ENCODE data around the gene TERF2IP. TPM values are rescaled to one million over a fixed set of nuclear protein-coding genes. Genes with fewer than 3 reads are reported as not detected.

The TERF2IP gene
- polyA plus RNA-seq, 1 donor (not counting 4 experiments of a cell fraction or from before 2014, with no cell fraction given), result 24.4 TPM

DNA sequence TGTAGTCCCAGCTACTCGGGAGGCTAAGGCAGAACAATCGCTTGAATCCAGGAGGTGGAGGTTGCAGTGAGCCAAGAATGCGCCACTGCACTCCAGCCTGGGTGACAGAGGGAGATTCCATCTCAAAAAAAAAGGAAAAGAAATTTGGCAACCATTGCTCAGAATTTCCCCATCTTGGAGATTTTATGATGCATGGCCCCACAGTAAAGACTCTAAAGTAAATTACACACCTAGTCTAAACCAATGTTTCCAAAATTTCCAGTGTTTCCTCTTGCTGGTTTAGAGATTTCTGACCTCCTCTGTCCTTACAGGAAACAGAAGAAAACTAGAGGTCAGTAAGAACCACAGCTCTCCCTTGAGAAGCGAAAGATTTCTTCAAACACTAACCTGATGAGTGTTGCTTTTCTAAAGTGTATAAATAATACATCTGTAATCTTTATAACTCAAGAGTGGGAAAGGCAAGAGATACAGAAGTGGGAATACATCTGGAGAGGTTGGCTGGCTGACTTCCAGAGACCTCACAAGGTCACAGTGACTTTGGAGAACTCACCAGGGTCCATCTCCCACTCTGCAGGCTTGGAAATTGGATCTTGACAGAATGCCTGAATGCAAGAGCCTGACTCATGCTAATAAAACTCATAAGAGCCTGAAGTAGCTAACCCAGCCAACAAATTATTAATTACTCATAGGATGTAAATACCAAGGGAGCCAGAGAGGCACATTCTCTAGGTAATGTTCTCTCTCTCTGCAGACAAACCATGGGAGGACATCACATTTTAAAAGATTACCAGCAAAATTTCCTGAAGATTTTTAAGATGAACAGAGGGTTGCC, 33.3 kb upstream of the TERF2IP start:
- H3K9ac ChIP-seq (ENCODE audit: control insufficient read depth, extremely low read depth, insufficient read depth, low read length), result no peak overlapping the region
- H3K4me1 ChIP-seq (ENCODE audit: control insufficient read depth, extremely low read depth, insufficient read depth, low read length), result peaks cover 9% of the 10 kb centered on the region
- H3K4me2 ChIP-seq (ENCODE audit: control insufficient read depth, extremely low read depth, insufficient read depth, low read depth, low read length), result no peak overlapping the region
- no peaks in the 10 kb centered on the region for H3K27me3 ChIP-seq (ENCODE audit: control insufficient read depth, extremely low read depth, insufficient read depth, low read length)
- dilution Hi-C loops (cut with MboI; ENCODE audit: extremely low pct_ligation_motif_present, low sequenced_read_pairs), result no loop called here
- no peak overlapping the region for H3K4me3 ChIP-seq (ENCODE audit: control insufficient read depth in 2 of 3, extremely low read depth in 1 of 3, insufficient read depth in 2 of 3, low read depth in 1 of 3, low read length in 3 of 3)
- no peak overlapping the region for H2AFZ ChIP-seq (ENCODE audit: control insufficient read depth, low read length)
- no peaks in the 10 kb centered on the region for H3K79me2 ChIP-seq (ENCODE audit: control insufficient read depth, insufficient read depth, low read length)
- no peaks in the 10 kb centered on the region for H3K9me3 ChIP-seq (ENCODE audit: control insufficient read depth, low read depth, low read length)
- TF ChIP-seq EZH2 (IDR thresholded peaks at IDR 0.05; ENCODE audit: low read length), result no peak
- TF ChIP-seq, protein P1, sequence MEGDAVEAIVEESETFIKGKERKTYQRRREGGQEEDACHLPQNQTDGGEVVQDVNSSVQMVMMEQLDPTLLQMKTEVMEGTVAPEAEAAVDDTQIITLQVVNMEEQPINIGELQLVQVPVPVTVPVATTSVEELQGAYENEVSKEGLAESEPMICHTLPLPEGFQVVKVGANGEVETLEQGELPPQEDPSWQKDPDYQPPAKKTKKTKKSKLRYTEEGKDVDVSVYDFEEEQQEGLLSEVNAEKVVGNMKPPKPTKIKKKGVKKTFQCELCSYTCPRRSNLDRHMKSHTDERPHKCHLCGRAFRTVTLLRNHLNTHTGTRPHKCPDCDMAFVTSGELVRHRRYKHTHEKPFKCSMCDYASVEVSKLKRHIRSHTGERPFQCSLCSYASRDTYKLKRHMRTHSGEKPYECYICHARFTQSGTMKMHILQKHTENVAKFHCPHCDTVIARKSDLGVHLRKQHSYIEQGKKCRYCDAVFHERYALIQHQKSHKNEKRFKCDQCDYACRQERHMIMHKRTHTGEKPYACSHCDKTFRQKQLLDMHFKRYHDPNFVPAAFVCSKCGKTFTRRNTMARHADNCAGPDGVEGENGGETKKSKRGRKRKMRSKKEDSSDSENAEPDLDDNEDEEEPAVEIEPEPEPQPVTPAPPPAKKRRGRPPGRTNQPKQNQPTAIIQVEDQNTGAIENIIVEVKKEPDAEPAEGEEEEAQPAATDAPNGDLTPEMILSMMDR (optimal IDR thresholded peaks at IDR 0.05 in 1 of 3, IDR thresholded peaks at IDR 0.05 in 1 of 3, conservative IDR thresholded peaks at IDR 0.05 in 1 of 3; ENCODE audit: extremely low read depth in 1 of 3, insufficient read depth in 2 of 3, low read length in 3 of 3), result no peak
- H3K9me1 ChIP-seq (ENCODE audit: control insufficient read depth, extremely low read depth, insufficient read depth, low read length), result no peaks in the 10 kb centered on the region
- FAIRE-seq (no peak), DNase-seq (ENCODE audit: low read depth, low spot score) (peak; percentile 11)
- H4K20me1 ChIP-seq (ENCODE audit: control insufficient read depth, extremely low read depth, insufficient read depth, low read length), result no peaks in the 10 kb centered on the region
- peaks cover 13 to 40% of the 10 kb centered on the region in 2 experiments for H3K36me3 ChIP-seq (ENCODE audit: control insufficient read depth in 2 of 2, extremely low read depth in 1 of 2, insufficient read depth in 2 of 2, low read length in 2 of 2)
- no peak overlapping the region for H3K27ac ChIP-seq (ENCODE audit: control insufficient read depth, insufficient read depth, low read length)

DNA sequence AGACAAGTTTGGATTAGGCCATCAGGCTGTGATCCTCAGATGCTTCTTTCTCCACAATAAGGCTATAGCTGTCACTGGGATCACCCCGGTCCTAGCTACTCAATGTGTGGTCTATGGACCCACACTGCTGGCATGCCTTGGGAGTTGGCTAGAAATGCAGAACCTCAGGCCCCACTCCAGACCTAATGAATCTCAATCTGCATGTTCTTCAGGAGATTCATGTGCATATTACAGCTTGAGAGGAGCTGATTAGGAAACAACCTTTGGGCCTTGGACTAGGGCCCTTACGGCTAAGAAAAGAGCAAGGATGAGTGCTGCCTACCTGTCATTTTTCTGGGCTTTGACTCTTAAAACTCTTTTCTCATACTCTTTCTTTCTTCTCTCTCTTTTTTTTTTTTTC, 32.0 kb upstream of the TERF2IP start:
- no peaks in the 10 kb centered on the region for H3K27me3 ChIP-seq (ENCODE audit: control insufficient read depth, extremely low read depth, insufficient read depth, low read length)
- FAIRE-seq (no peak), DNase-seq (ENCODE audit: low read depth, low spot score) (no peak)
- H3K4me2 ChIP-seq (ENCODE audit: control insufficient read depth, extremely low read depth, insufficient read depth, low read depth, low read length), result no peak overlapping the region
- H3K27ac ChIP-seq (ENCODE audit: control insufficient read depth, insufficient read depth, low read length), result no peak overlapping the region
- peaks cover 3% of the 10 kb centered on the region for H3K79me2 ChIP-seq (ENCODE audit: control insufficient read depth, insufficient read depth, low read length)
- no peaks in the 10 kb centered on the region for H4K20me1 ChIP-seq (ENCODE audit: control insufficient read depth, extremely low read depth, insufficient read depth, low read length)
- H3K4me1 ChIP-seq (ENCODE audit: control insufficient read depth, extremely low read depth, insufficient read depth, low read length), result peaks cover 9% of the 10 kb centered on the region
- H3K9ac ChIP-seq (ENCODE audit: control insufficient read depth, extremely low read depth, insufficient read depth, low read length), result no peak overlapping the region
- TF ChIP-seq EZH2 (IDR thresholded peaks at IDR 0.05; ENCODE audit: low read length), result no peak
- TF ChIP-seq, protein P1 (optimal IDR thresholded peaks at IDR 0.05 in 1 of 3, IDR thresholded peaks at IDR 0.05 in 1 of 3, conservative IDR thresholded peaks at IDR 0.05 in 1 of 3; ENCODE audit: extremely low read depth in 1 of 3, insufficient read depth in 2 of 3, low read length in 3 of 3), result no peak
- dilution Hi-C loops (cut with MboI; ENCODE audit: extremely low pct_ligation_motif_present, low sequenced_read_pairs), result no loop called here
- H3K36me3 ChIP-seq (ENCODE audit: control insufficient read depth in 2 of 2, extremely low read depth in 1 of 2, insufficient read depth in 2 of 2, low read length in 2 of 2), result peaks cover 23 to 49% of the 10 kb centered on the region in 2 experiments
- no peak overlapping the region for H2AFZ ChIP-seq (ENCODE audit: control insufficient read depth, low read length)
- H3K4me3 ChIP-seq (ENCODE audit: control insufficient read depth in 2 of 3, extremely low read depth in 1 of 3, insufficient read depth in 2 of 3, low read depth in 1 of 3, low read length in 3 of 3), result no peak overlapping the region
- no peaks in the 10 kb centered on the region for H3K9me3 ChIP-seq (ENCODE audit: control insufficient read depth, low read depth, low read length)
- no peaks in the 10 kb centered on the region for H3K9me1 ChIP-seq (ENCODE audit: control insufficient read depth, extremely low read depth, insufficient read depth, low read length)
